Right lobe of liver (tissue), 6 donors: ENCODE data around the gene CUX1. TPM values are rescaled to one million over a fixed set of nuclear protein-coding genes. Genes with fewer than 3 reads are reported as not detected.
A peak's percentile ranks its signal among the peaks of the same experiment; 100 is the strongest.

ENCODE experiments used
- ATAC-seq, 4 donors: fragments of 200-7000 bp; cut with Tn5 transposase; one replicate each; pipeline ENCODE4 v1.9.1; 2020; ENCODE audit warnings: mild to moderate bottlenecking in 4 of 4, moderate library complexity in 4 of 4
- DNase-seq, 3 donors: peaks; one replicate each; pipeline ENCODE4 v3.0.0-alpha.2; 2020
- H3K27ac ChIP-seq, 3 donors: fragments of 200-600 bp; one replicate each; pipeline ENCODE4 v1.8.0; 2022
- H3K27me3 ChIP-seq, 2 donors: fragments of 200-600 bp; one replicate each; pipeline ENCODE4 v1.8.0; 2022
- H3K36me3 ChIP-seq, 4 donors: fragments of 200-600 bp; sonication (generic) in 1 of 4; one replicate each; pipeline versions ENCODE4 v1.5.1 to v1.8.0; 2017 to 2022; ENCODE audit warnings: control low read depth in 1 of 4
- H3K4me1 ChIP-seq, 4 donors: fragments of 200-600 bp; sonication (generic) in 1 of 4; one replicate each; pipeline versions ENCODE4 v1.5.1 to v1.8.0; 2017 to 2022; ENCODE audit warnings: control low read depth in 1 of 4
- H3K4me3 ChIP-seq, 3 donors: fragments of 200-600 bp; one replicate each; pipeline ENCODE4 v1.8.0; 2022
- H3K9me3 ChIP-seq, 4 donors: fragments of 200-600 bp; sonication (generic) in 1 of 4; one replicate each; pipeline versions ENCODE4 v1.5.1 to v1.8.0; 2017 to 2022; ENCODE audit warnings: control low read depth in 1 of 4
- POLR2A ChIP-seq: fragments of 450-650 bp; IDR thresholded peaks from one replicate; pipeline ENCODE4 v1.6.1; 2017; ENCODE audit warnings: antibody characterized with exemption, mild to moderate bottlenecking
- WGBS: methylation state at CpG from one replicate; pipeline ENCODE4 v1.1.6; 2018; ENCODE audit warnings: low coverage, low lambda C conversion rate; ENCODE audit not compliant: insufficient coverage; ENCODE audit errors: missing lambda C conversion rate; 5-methylcytosine and 5-hydroxymethylcytosine counted together
- intact Hi-C, 2 donors: fragments of 100-400 bp; cut with DNase I; formaldehyde crosslinking; loops; one replicate each; pipeline versions ENCODE4 v1.11.2 to v1.14.1; 2022
- total RNA-seq, 6 experiments: library from RNA; depleted of rRNA in 2 of 6; stranded (reverse); fragments of >200 nt in 2 of 6; fragmentation: NEBNext Ultra II Directional in 3 of 6; extraction: Animal tissue kit (Norgen Biotek cat#: 25700) in 3 of 6; gene quantifications; one replicate each; pipeline versions ENCODE4 v1.1.0 to v1.2.4, GENCODE V29; 2016 to 2023
- TF ChIP-seq, protein P1 (sequence below), 4 donors: fragments of 200-600 bp in 3 of 4; fragments of 450-650 bp in 1 of 4; IDR thresholded peaks; one replicate each; pipeline versions ENCODE4 v1.5.1 to v1.8.0; 2016 to 2022; ENCODE audit warnings: antibody characterized with exemption in 4 of 4, mild to moderate bottlenecking in 2 of 4
- donor health status: DM: no; HTN: yes; CAD: no.
- donor health status: DM: no; HTN: no; CAD: no.
- donor health status: DM: no; HTN: no; CAD: no.
- donor health status: DM: no; HTN: yes; CAD: no.
- donor health status: DM: no; HTN: yes; CAD: no.

The CUX1 gene
- total RNA-seq, 6 experiments from 2014 or later: 34.3 to 53.1 (median 40.6) TPM

DNA sequence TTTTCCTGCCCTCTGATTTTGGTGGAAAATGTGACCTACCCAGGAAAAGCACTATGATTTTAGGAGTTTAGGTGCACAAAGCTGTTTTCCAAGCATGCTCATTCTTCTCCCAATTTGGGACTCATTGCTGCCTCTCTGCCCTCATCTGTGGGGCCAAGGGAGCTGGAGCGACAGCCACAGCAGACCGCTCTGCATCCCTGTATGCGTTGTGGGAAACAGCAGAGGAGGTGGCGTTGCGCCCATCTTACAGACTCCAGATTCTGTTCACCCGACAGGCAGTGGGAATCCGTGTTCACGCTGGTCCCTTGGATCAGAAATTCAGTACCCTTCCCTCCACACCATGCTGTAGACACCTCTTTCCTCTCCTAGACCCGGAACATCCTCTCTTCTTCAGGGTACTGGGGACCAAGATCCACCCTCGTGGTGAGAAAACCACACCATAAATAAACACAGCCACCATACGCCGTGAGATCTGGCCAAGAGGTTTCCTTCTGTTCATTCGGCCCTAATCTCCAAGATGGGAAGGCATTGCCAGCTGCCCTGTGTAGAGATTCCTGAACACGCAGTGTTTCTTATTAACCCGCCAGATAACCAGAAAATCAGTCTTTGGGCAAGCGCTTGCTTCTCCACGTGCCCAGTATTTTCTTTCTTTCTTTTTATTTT, 87.9 kb downstream of the CUX1 start:
- intact Hi-C loops: no loop called here
- Histone ChIP-seq H3K36me3 (no peaks in the 10 kb centered on the region), H3K4me3 (no peak overlapping the region), H3K27me3 (no peaks in the 10 kb centered on the region), H3K4me1 (no peaks in the 10 kb centered on the region), H3K9me3 (no peaks in the 10 kb centered on the region), H3K27ac (no peak overlapping the region)
- WGBS: 90% methylated on average over 16 of the region's 17 CpGs
- DNase-seq (no peak), ATAC-seq (no peak)
- TF ChIP-seq, protein P1, sequence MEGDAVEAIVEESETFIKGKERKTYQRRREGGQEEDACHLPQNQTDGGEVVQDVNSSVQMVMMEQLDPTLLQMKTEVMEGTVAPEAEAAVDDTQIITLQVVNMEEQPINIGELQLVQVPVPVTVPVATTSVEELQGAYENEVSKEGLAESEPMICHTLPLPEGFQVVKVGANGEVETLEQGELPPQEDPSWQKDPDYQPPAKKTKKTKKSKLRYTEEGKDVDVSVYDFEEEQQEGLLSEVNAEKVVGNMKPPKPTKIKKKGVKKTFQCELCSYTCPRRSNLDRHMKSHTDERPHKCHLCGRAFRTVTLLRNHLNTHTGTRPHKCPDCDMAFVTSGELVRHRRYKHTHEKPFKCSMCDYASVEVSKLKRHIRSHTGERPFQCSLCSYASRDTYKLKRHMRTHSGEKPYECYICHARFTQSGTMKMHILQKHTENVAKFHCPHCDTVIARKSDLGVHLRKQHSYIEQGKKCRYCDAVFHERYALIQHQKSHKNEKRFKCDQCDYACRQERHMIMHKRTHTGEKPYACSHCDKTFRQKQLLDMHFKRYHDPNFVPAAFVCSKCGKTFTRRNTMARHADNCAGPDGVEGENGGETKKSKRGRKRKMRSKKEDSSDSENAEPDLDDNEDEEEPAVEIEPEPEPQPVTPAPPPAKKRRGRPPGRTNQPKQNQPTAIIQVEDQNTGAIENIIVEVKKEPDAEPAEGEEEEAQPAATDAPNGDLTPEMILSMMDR (IDR thresholded peaks at IDR 0.05): no peak
- TF ChIP-seq POLR2A: no peak

DNA sequence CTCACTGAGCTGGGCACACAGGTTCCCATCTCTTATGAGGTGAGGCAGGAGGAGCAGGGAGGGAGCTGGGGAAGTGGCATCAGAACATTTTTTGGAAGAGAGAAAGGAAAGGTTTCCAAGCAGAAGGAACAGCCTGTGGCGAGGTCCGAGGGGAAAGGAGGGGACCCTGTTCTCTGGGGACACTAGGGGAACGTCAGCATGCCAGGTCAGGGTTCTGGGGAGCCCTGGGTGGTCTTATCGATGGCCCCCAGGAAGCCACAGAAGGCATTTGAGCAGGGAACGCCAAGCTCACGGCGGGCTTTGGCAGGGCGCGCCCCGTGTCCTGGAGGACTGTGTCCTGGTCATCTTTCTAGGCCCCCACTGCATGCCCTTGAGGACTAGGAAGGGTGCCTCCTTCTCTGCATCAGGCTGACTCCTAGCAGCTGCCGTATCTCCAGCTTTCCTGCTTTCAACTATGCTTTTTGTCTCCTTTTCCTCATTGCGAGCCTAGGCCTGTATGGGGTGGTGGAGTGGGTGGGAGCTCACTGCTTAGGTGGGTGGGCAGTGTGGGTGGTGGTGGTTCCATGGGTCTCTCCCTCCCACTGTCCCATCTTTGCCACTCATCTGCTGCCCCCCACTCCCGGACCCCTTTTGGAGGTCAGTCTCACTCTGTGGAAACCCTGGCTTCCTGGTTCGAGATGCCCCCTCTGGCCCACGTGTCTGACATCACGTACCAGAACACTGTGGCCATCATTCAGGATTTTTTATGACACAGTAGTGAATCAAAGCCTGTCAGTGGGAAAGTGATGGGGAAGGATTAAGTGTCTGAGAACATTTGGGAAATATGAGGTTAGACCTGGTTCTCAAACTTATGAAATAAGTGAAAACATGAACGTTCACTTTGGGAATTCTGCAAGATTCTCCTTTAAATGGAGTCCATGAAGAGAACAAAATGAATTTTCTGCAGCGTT, 89.1 kb downstream of the CUX1 start:
- TF ChIP-seq POLR2A: no peak
- TF ChIP-seq, protein P1 (IDR thresholded peaks at IDR 0.05): no peak
- DNase-seq (peak in 1 of 3 donors; percentile 23), ATAC-seq (no peak)
- Histone ChIP-seq H3K36me3 (no peaks in the 10 kb centered on the region), H3K27me3 (no peaks in the 10 kb centered on the region), H3K27ac (no peak overlapping the region), H3K9me3 (no peaks in the 10 kb centered on the region), H3K4me3 (no peak overlapping the region), H3K4me1 (no peaks in the 10 kb centered on the region)
- WGBS: 91% methylated on average over 6 of the region's 18 CpGs
- intact Hi-C loops: no loop called here

DNA sequence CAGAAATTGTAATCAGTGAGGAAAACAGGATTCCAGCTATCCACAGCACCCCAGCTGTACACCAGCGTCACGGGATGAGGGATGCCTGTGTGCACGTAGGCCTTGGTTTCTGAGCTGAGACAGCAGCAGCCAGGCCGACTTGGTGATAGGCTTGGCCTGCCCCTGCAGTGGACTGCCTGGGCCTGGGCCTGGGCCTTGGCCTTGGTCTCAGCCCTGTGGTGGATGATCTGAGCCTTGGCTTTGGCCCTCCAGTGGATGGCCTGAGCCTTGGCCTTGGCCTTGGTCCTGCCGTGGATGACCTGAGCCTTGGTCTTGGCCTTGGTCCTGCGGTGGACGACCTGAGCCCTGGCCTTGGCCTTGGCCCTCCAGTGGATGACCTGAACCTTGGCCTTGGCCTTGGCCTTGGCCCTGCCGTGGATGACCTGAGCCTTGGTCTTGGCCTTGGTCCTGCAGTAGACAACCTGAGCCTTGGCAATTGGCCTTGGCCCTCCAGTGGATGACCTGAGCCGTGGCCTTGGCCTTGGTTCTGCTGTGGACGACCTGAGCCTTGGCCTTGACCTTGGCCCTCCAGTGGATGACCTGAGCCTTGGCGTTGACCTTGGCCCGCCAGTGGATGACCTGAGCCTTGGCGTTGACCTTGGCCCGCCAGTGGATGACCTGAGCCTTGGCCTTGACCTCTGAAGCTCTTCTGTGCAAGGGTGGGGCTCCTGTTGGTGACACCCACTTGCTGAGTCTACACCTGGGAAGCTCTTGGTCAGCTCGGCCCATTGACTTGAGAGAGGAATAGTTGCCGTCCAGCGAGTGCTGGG, 93.8 kb downstream of the CUX1 start:
- no peak overlapping the region for H3K4me3 ChIP-seq
- no peak for TF ChIP-seq POLR2A
- TF ChIP-seq, protein P1 (IDR thresholded peaks at IDR 0.05): no peak
- ATAC-seq (peak; percentile 4 to 16 (median 8)), DNase-seq (no peak)
- no peaks in the 10 kb centered on the region for H3K9me3 ChIP-seq
- peak overlapping the region; percentile 43 to 83 (median 59) for H3K27ac ChIP-seq
- H3K36me3 ChIP-seq: peaks cover 0 to under 1% (median 0%) of the 10 kb centered on the region in 4 donors
- intact Hi-C loops: no loop called here
- WGBS: 100% methylated on average over 2 of the region's 17 CpGs
- H3K27me3 ChIP-seq: no peaks in the 10 kb centered on the region
- peaks cover 0 to 20% (median 4%) of the 10 kb centered on the region in 4 donors for H3K4me1 ChIP-seq
